ENCODE data around the gene GCK.

The GCK gene

GRCh38 chr7:44189286-44189992, at the start of gene GCK:
GCK (minus strand) TSS chr7:44189439; CDS start chr7:44188953, 486 bp downstream.
- no peak for FAIRE-seq

GRCh38 chr7:44238116-44238695, 49.0 kb upstream of the GCK start:
- no peak for FAIRE-seq

GRCh38 chr7:44237696-44238095, 48.5 kb upstream of the GCK start:
- FAIRE-seq: no peak

GRCh38 chr7:44236333-44236728, 47.1 kb upstream of the GCK start:
- FAIRE-seq: no peak

GRCh38 chr7:44235582-44236332, 46.5 kb upstream of the GCK start:
- no peak for FAIRE-seq

- FAIRE-seq: no peak
Observed at GRCh38 chr7:44235066-44235465, 45.8 kb upstream of the GCK start.

- no peak for FAIRE-seq
Observed at GRCh38 chr7:44232901-44233715, 43.9 kb upstream of the GCK start.

GRCh38 chr7:44232396-44232795, 43.2 kb upstream of the GCK start:
- no peak for FAIRE-seq

GRCh38 chr7:44231088-44231487, 41.8 kb upstream of the GCK start:
- FAIRE-seq: no peak

GRCh38 chr7:44230286-44230685, 41.0 kb upstream of the GCK start:
- no peak for FAIRE-seq

GRCh38 chr7:44229546-44230105, 40.4 kb upstream of the GCK start:
- FAIRE-seq: no peak

GRCh38 chr7:44228571-44229350, 39.5 kb upstream of the GCK start:
- no peak for FAIRE-seq

GRCh38 chr7:44227911-44228310, 38.7 kb upstream of the GCK start:
- FAIRE-seq: no peak

GRCh38 chr7:44226396-44226753, 37.1 kb upstream of the GCK start:
- no peak for FAIRE-seq

GRCh38 chr7:44225566-44226395, 36.5 kb upstream of the GCK start:
- no peak for FAIRE-seq

- no peak for FAIRE-seq
Observed at GRCh38 chr7:44224974-44225565, 35.8 kb upstream of the GCK start.

GRCh38 chr7:44224080-44224973, 35.1 kb upstream of the GCK start:
- no peak for FAIRE-seq

GRCh38 chr7:44223362-44224079, 34.3 kb upstream of the GCK start:
- no peak for FAIRE-seq

- no peak for FAIRE-seq
Observed at GRCh38 chr7:44222776-44223261, 33.6 kb upstream of the GCK start.
